H9 (cell line): Measurements from ENCODE around the gene GARNL3. TPM values are rescaled to one million over a fixed set of nuclear protein-coding genes. Genes with fewer than 3 reads are reported as not detected.

Source experiments
- DNase-seq: peaks from one replicate; pipeline ENCODE4 v3.0.0-alpha.2; 2017
- H2AFZ ChIP-seq: one replicate; pipeline ENCODE4 v1.6.1; 2013; ENCODE audit warnings: mild to moderate bottlenecking, low read length, control low read depth, moderate library complexity
- H2AK5ac ChIP-seq: 2 replicates; pipeline ENCODE4 v1.6.1; 2013; ENCODE audit warnings: low read length, control low read depth, mixed read lengths; ENCODE audit not compliant: insufficient read length
- H2BK120ac ChIP-seq: one replicate; pipeline ENCODE4 v1.6.1; 2013; ENCODE audit warnings: low read depth, mild to moderate bottlenecking, low read length, control low read depth, inconsistent platforms; ENCODE audit not compliant: poor library complexity, severe bottlenecking
- H2BK12ac ChIP-seq: 2 replicates; pipeline ENCODE4 v1.6.1; 2013; ENCODE audit warnings: low read length, control low read depth, mixed read lengths, low read depth; ENCODE audit not compliant: insufficient read length
- H2BK15ac ChIP-seq: 2 replicates; pipeline ENCODE4 v1.6.1; 2013; ENCODE audit warnings: low read depth, low read length, control low read depth
- H2BK20ac ChIP-seq: one replicate; pipeline ENCODE4 v1.6.1; 2013; ENCODE audit warnings: low read depth, mild to moderate bottlenecking, low read length, control low read depth, inconsistent platforms; ENCODE audit not compliant: poor library complexity, severe bottlenecking
- H2BK5ac ChIP-seq: 2 replicates; pipeline ENCODE4 v1.6.1; 2013; ENCODE audit warnings: low read length, control low read depth, mixed read lengths; ENCODE audit not compliant: insufficient read length
- H3K14ac ChIP-seq: 2 replicates; pipeline ENCODE4 v1.6.1; 2013; ENCODE audit warnings: low read length, control low read depth; ENCODE audit not compliant: insufficient read depth
- H3K18ac ChIP-seq: 2 replicates; pipeline ENCODE4 v1.6.1; 2013; ENCODE audit warnings: low read depth, mild to moderate bottlenecking, mixed read lengths, low read length, control low read depth; ENCODE audit not compliant: insufficient read length
- H3K23ac ChIP-seq: 2 replicates; pipeline ENCODE4 v1.6.1; 2013; ENCODE audit warnings: low read length, control low read depth, mixed read lengths, low read depth; ENCODE audit not compliant: insufficient read length
- H3K23me2 ChIP-seq: 2 replicates; pipeline ENCODE4 v1.6.1; 2013; ENCODE audit warnings: low read depth, mild to moderate bottlenecking, mixed read lengths, low read length, control low read depth; ENCODE audit not compliant: insufficient read length, poor library complexity, severe bottlenecking
- H3K27ac ChIP-seq: 2 replicates; pipeline ENCODE4 v1.5.1; 2013; ENCODE audit warnings: low read length, control low read depth, mixed read lengths, low read depth; ENCODE audit not compliant: insufficient read length
- H3K27me3 ChIP-seq: 2 replicates; pipeline ENCODE4 v1.6.1; 2013; ENCODE audit warnings: low read length, control low read depth, inconsistent platforms; ENCODE audit not compliant: insufficient read depth
- H3K4ac ChIP-seq: 2 replicates; pipeline ENCODE4 v1.6.1; 2013; ENCODE audit warnings: low read depth, mild to moderate bottlenecking, control low read depth, inconsistent platforms, low read length, moderate library complexity
- H3K4me1 ChIP-seq: 2 replicates; pipeline ENCODE4 v1.6.1; 2013; ENCODE audit warnings: low read length, control low read depth, inconsistent platforms; ENCODE audit not compliant: insufficient read depth
- H3K4me2 ChIP-seq: 2 replicates; pipeline ENCODE4 v1.6.1; 2013; ENCODE audit warnings: low read length, control low read depth, mixed read lengths; ENCODE audit not compliant: insufficient read length, insufficient read depth
- H3K56ac ChIP-seq: 2 replicates; pipeline ENCODE4 v1.6.1; 2013; ENCODE audit warnings: low read depth, mild to moderate bottlenecking, mixed read lengths, low read length, control low read depth; ENCODE audit not compliant: insufficient read length
- H3K79me1 ChIP-seq: 2 replicates; pipeline ENCODE4 v1.6.1; 2013; ENCODE audit warnings: low read depth, mild to moderate bottlenecking, moderate library complexity, low read length, control low read depth, inconsistent platforms; ENCODE audit not compliant: insufficient read depth, poor library complexity, severe bottlenecking
- H3K79me2 ChIP-seq: 2 replicates; pipeline ENCODE4 v1.6.1; 2013; ENCODE audit warnings: low read length, control low read depth, inconsistent platforms; ENCODE audit not compliant: insufficient read depth
- H3K9ac ChIP-seq: 2 replicates; pipeline ENCODE4 v1.6.1; 2013; ENCODE audit warnings: low read length, control low read depth, mixed read lengths; ENCODE audit not compliant: insufficient read length; ENCODE audit errors: extremely low read depth
- H3K9me3 ChIP-seq: one replicate; pipeline ENCODE4 v1.6.1; 2013; ENCODE audit warnings: low read depth, low read length, inconsistent platforms; ENCODE audit not compliant: control insufficient read depth
- H3T11ph ChIP-seq: one replicate; pipeline ENCODE4 v1.6.1; 2013; ENCODE audit warnings: mild to moderate bottlenecking, low read length, control low read depth, inconsistent platforms
- H4K20me1 ChIP-seq: one replicate; pipeline ENCODE4 v1.6.1; 2013; ENCODE audit not compliant: control insufficient read depth, insufficient read length, insufficient read depth
- H4K5ac ChIP-seq: 2 replicates; pipeline ENCODE4 v1.6.1; 2013; ENCODE audit warnings: low read depth, mild to moderate bottlenecking, mixed read lengths, low read length, control low read depth; ENCODE audit not compliant: insufficient read length
- H4K8ac ChIP-seq: replicated peaks from 2 replicates; pipeline ENCODE4 v1.6.1; 2013; ENCODE audit warnings: low read length, control low read depth, mixed read lengths, low read depth; ENCODE audit not compliant: insufficient read length
- H4K91ac ChIP-seq: 2 replicates; pipeline ENCODE4 v1.6.1; 2013; ENCODE audit warnings: low read depth, mild to moderate bottlenecking, moderate library complexity, mixed read lengths, low read length, control low read depth; ENCODE audit not compliant: insufficient read length
- H3K27ac Mint-ChIP-seq, 3 experiments: 2 replicates in 2 of 3; 3 replicates in 1 of 3; pipeline ENCODE4 v1.8.0; 2020 to 2021; ENCODE audit warnings: mixed read lengths in 3 of 3, mild to moderate bottlenecking in 1 of 3, moderate library complexity in 1 of 3
- H3K27me3 Mint-ChIP-seq: 2 replicates; pipeline ENCODE4 v1.8.0; 2021; ENCODE audit warnings: low read depth, mild to moderate bottlenecking, moderate library complexity, mixed read lengths
- H3K36me3 Mint-ChIP-seq, 3 experiments: 2 replicates in 2 of 3; 3 replicates in 1 of 3; pipeline ENCODE4 v1.8.0; 2020 to 2021; ENCODE audit warnings: low read depth in 3 of 3, mixed read lengths in 3 of 3; ENCODE audit not compliant: insufficient read depth in 1 of 3
- H3K4me1 Mint-ChIP-seq, 2 experiments: 2 replicates each; pipeline ENCODE4 v1.8.0; 2020; ENCODE audit warnings: mixed read lengths in 2 of 2
- H3K4me3 Mint-ChIP-seq, 2 experiments: 2 replicates in 1 of 2; 3 replicates in 1 of 2; pipeline ENCODE4 v1.8.0; 2020 to 2021; ENCODE audit warnings: mild to moderate bottlenecking in 2 of 2, mixed read lengths in 2 of 2, moderate library complexity in 1 of 2
- H3K9me3 Mint-ChIP-seq, 2 experiments: 2 replicates in 1 of 2; 3 replicates in 1 of 2; pipeline ENCODE4 v1.8.0; 2020; ENCODE audit warnings: mild to moderate bottlenecking in 2 of 2, mixed read lengths in 2 of 2, moderate library complexity in 1 of 2
- CTCF ChIP-seq: fragments of 200-600 bp; sonication (generic); conservative IDR thresholded peaks from 3 replicates; pipeline ENCODE4 v1.8.0; 2021; ENCODE audit warnings: antibody characterized with exemption, mild to moderate bottlenecking
- WGBS: extraction: QIAGEN DNeasy Blood & Tissue Kit; methylation state at CpG from one replicate; pipeline ENCODE4 v1.1.7; 2013; ENCODE audit warnings: missing lambda C conversion rate, low lambda C conversion rate, mixed read lengths; ENCODE audit not compliant: insufficient read length; ENCODE audit errors: extremely low coverage; 5-methylcytosine and 5-hydroxymethylcytosine counted together
- total RNA-seq: library from RNA; stranded (reverse); gene quantifications from 2 replicates; pipeline ENCODE4 v1.2.1, GENCODE V29; 2021

The GARNL3 gene
- total RNA-seq, 1 experiment from 2014 or later, result 8.7 TPM

- H2BK5ac ChIP-seq, result no peak overlapping the region
- TF ChIP-seq CTCF, result peak; percentile 69
- no peak overlapping the region for H3K27ac ChIP-seq
- 0 out of 7 replicates have a peak overlapping the region, but pooled peaks of 1 of the 3 experiments have one; percentile 11 for H3K27ac Mint-ChIP-seq
- H3K27me3 Mint-ChIP-seq, result peaks cover 6% of the 10 kb centered on the region
- peaks cover 2% of the 10 kb centered on the region for H3K23me2 ChIP-seq
- peaks cover 29 to 31% of the 10 kb centered on the region in 2 experiments for H3K4me1 Mint-ChIP-seq
- no peak overlapping the region for H2AFZ ChIP-seq
- no peaks in the 10 kb centered on the region for H3K9me3 ChIP-seq
- H4K91ac ChIP-seq, result no peak overlapping the region
- no peak overlapping the region for H2AK5ac ChIP-seq
- H4K8ac ChIP-seq, result no peak overlapping the region
- WGBS, result no CpG with 5 or more reads among the region's 12 CpGs
- no peak overlapping the region for H3T11ph ChIP-seq
- H3K4me1 ChIP-seq, result no peaks in the 10 kb centered on the region; the same call in 1 of the 2 replicates
- no peak overlapping the region for H3K4me3 Mint-ChIP-seq
- H2BK15ac ChIP-seq, result no peak overlapping the region
- H2BK12ac ChIP-seq, result no peak overlapping the region
- H3K9me3 Mint-ChIP-seq, result no peaks in the 10 kb centered on the region
- no peak overlapping the region for H3K9ac ChIP-seq
- peak; percentile 89 for DNase-seq
- peaks cover 0 to 2% (median 0%) of the 10 kb centered on the region in 3 experiments; a peak in 2 of 7 replicates for H3K36me3 Mint-ChIP-seq
- no peaks in the 10 kb centered on the region for H4K20me1 ChIP-seq
- no peak overlapping the region for H3K4me2 ChIP-seq
- no peak overlapping the region for H2BK20ac ChIP-seq
- H3K23ac ChIP-seq, result no peak overlapping the region
- H3K27me3 ChIP-seq, result no peaks in the 10 kb centered on the region
- no peak overlapping the region for H4K5ac ChIP-seq
- H3K14ac ChIP-seq, result no peak overlapping the region
- H3K18ac ChIP-seq, result no peak overlapping the region
- no peak overlapping the region for H3K4ac ChIP-seq
- H3K79me1 ChIP-seq, result no peaks in the 10 kb centered on the region
- no peak overlapping the region for H3K56ac ChIP-seq
- no peak overlapping the region for H2BK120ac ChIP-seq
- no peaks in the 10 kb centered on the region for H3K79me2 ChIP-seq
These were observed 153.5 kb downstream of the GARNL3 start for GRCh38 chr9:127418037-127418471.
